ENCODE measurements around the gene BMF.
A peak's percentile ranks its signal among the peaks of the same experiment; 100 is the strongest.

Gene BMF

GRCh38 chr15:40062816-40063562, 45.7 kb downstream of the BMF start:
- no peak for DNase-seq

- DNase-seq = no peak
These were observed 47.3 kb downstream of the BMF start for GRCh38 chr15:40061212-40061901.

GRCh38 chr15:40060236-40060961, 48.3 kb downstream of the BMF start:
- no peak for DNase-seq

- DNase-seq = no peak
These were observed 48.9 kb downstream of the BMF start for GRCh38 chr15:40059821-40060220.

- DNase-seq = no peak
These were observed 50.1 kb downstream of the BMF start for GRCh38 chr15:40058476-40059140.

GRCh38 chr15:40055576-40056293, 52.9 kb downstream of the BMF start:
- no peak for DNase-seq

GRCh38 chr15:40054855-40055575, 53.7 kb downstream of the BMF start:
- DNase-seq = no peak

- DNase-seq = no peak
These were observed 54.1 kb downstream of the BMF start for GRCh38 chr15:40054605-40054854.

GRCh38 chr15:40053831-40054604, 54.7 kb downstream of the BMF start:
- DNase-seq = no peak

GRCh38 chr15:40053079-40053830, 55.4 kb downstream of the BMF start:
- DNase-seq = no peak

- DNase-seq = no peak
These were observed 56.1 kb downstream of the BMF start for GRCh38 chr15:40052604-40053003.

GRCh38 chr15:40051616-40052415, 56.9 kb downstream of the BMF start:
- DNase-seq = no peak

GRCh38 chr15:40050788-40051470, 57.8 kb downstream of the BMF start:
- no peak for DNase-seq

- DNase-seq = no peak
These were observed 59.7 kb downstream of the BMF start for GRCh38 chr15:40048926-40049475.

GRCh38 chr15:40048211-40048792, 60.4 kb downstream of the BMF start:
- DNase-seq = peak; percentile 61 to 78

GRCh38 chr15:40047415-40048210, 61.1 kb downstream of the BMF start:
- peak; percentile 36 to 41 for DNase-seq

- DNase-seq = no peak
These were observed 61.8 kb downstream of the BMF start for GRCh38 chr15:40046721-40047414.
